MM.1S (cell line): ENCODE results near the gene STX7.

Source experiments
- DNase-seq: peaks from one replicate; pipeline ENCODE4 v3.0.0-alpha.2; 2015
- H2AFZ ChIP-seq: fragments of 300-600 bp; sonication (generic); 2 replicates; pipeline ENCODE4 v1.6.0; 2016; ENCODE audit warnings: antibody characterized with exemption, low read length
- H3F3A ChIP-seq: fragments of 300-600 bp; sonication (generic); 2 replicates; pipeline ENCODE4 v1.6.1; 2016; ENCODE audit warnings: mild to moderate bottlenecking, antibody characterized with exemption, low read length, moderate library complexity, mixed read lengths; ENCODE audit not compliant: insufficient read depth
- H3K27ac ChIP-seq: fragments of 300-600 bp; sonication (generic); 2 replicates; pipeline ENCODE4 v1.5.1; 2016; ENCODE audit warnings: mild to moderate bottlenecking, low read length
- H3K27me3 ChIP-seq: fragments of 300-600 bp; sonication (generic); replicated peaks from 2 replicates; pipeline ENCODE4 v1.6.0; 2016; ENCODE audit warnings: low read length; ENCODE audit not compliant: insufficient read depth
- H3K36me3 ChIP-seq: fragments of 300-600 bp; sonication (generic); replicated peaks from 2 replicates; pipeline ENCODE4 v1.6.1; 2016; ENCODE audit warnings: mild to moderate bottlenecking, low read length, mixed read lengths; ENCODE audit not compliant: insufficient read depth
- H3K4me1 ChIP-seq: fragments of 300-600 bp; sonication (generic); 2 replicates; pipeline ENCODE4 v1.6.1; 2016; ENCODE audit warnings: low read length, mixed read lengths
- H3K4me2 ChIP-seq: fragments of 300-600 bp; sonication (generic); 2 replicates; pipeline ENCODE4 v1.6.0; 2016; ENCODE audit warnings: low read depth, low read length
- H3K4me3 ChIP-seq: fragments of 300-600 bp; sonication (generic); 2 replicates; pipeline ENCODE4 v1.5.1; 2016; ENCODE audit warnings: low read length, mixed read lengths
- H3K79me2 ChIP-seq: fragments of 300-600 bp; sonication (generic); 2 replicates; pipeline ENCODE4 v1.6.1; 2016; ENCODE audit warnings: mixed run types, low read length, mixed read lengths
- H3K9ac ChIP-seq: fragments of 300-600 bp; sonication (generic); 2 replicates; pipeline ENCODE4 v1.6.1; 2016; ENCODE audit warnings: low read length, mixed read lengths
- H3K9me2 ChIP-seq: fragments of 300-600 bp; sonication (generic); replicated peaks from 2 replicates; pipeline ENCODE4 v1.6.1; 2016; ENCODE audit warnings: mild to moderate bottlenecking, low read length, mixed read lengths; ENCODE audit not compliant: insufficient read depth
- H3K9me3 ChIP-seq: fragments of 300-600 bp; sonication (generic); replicated peaks from 2 replicates; pipeline ENCODE4 v1.6.1; 2016; ENCODE audit warnings: mild to moderate bottlenecking, low read length, mixed read lengths; ENCODE audit not compliant: insufficient read depth
- H4K20me1 ChIP-seq: fragments of 300-600 bp; sonication (generic); 2 replicates; pipeline ENCODE4 v1.6.1; 2016; ENCODE audit warnings: mild to moderate bottlenecking, low read length, moderate library complexity, mixed read lengths; ENCODE audit not compliant: insufficient read depth
- CTCF ChIP-seq: fragments of 300-600 bp; sonication (generic); IDR thresholded peaks from 2 replicates; pipeline ENCODE4 v1.5.1; 2016; ENCODE audit warnings: antibody characterized with exemption, low read length, mixed read lengths
- EZH2 ChIP-seq: fragments of 300-600 bp; sonication (generic); optimal IDR thresholded peaks from 2 replicates; pipeline ENCODE3; 2017; ENCODE audit warnings: low read depth, mild to moderate bottlenecking, antibody characterized with exemption, low read length, mixed read lengths
- EZH2phosphoT487 ChIP-seq: fragments of 300-600 bp; sonication (generic); IDR thresholded peaks from 2 replicates; pipeline ENCODE4 v1.6.1; 2018; ENCODE audit warnings: antibody characterized with exemption, low read length

The STX7 gene

GRCh38 chr6:132461958-132462357 lies 51.0 kb downstream of the STX7 start:
- Histone ChIP-seq H3K9ac (no peak overlapping the region), H3F3A (peaks cover 11% of the 10 kb centered on the region; the same call in 1 of the 2 replicates), H3K36me3 (peaks cover 11% of the 10 kb centered on the region; the same call in 1 of the 2 replicates), H3K9me3 (no peaks in the 10 kb centered on the region), H2AFZ (no peak overlapping the region), H3K4me1 (peaks cover 34% of the 10 kb centered on the region), H3K9me2 (no peaks in the 10 kb centered on the region), H3K4me3 (no peak overlapping the region), H3K79me2 (no peaks in the 10 kb centered on the region), H3K27ac (no peak overlapping the region), H4K20me1 (no peaks in the 10 kb centered on the region), H3K4me2 (no peak overlapping the region), H3K27me3 (no peaks in the 10 kb centered on the region)
- no peak for DNase-seq
- TF ChIP-seq CTCF (no peak), EZH2phosphoT487 (no peak), EZH2 (no peak)

- H3K9me2 ChIP-seq: no peaks in the 10 kb centered on the region
Observed at GRCh38 chr6:132459605-132459952, 53.3 kb downstream of the STX7 start.

GRCh38 chr6:132458887-132459604 lies 53.9 kb downstream of the STX7 start:
- TF ChIP-seq EZH2 (no peak), CTCF (no peak), EZH2phosphoT487 (no peak)
- H3K36me3 ChIP-seq: peaks cover 10% of the 10 kb centered on the region; the same call in 1 of the 2 replicates
- no peaks in the 10 kb centered on the region for H4K20me1 ChIP-seq
- no peak overlapping the region for H3K9ac ChIP-seq
- peaks cover 19% of the 10 kb centered on the region; the same call in 1 of the 2 replicates for H3F3A ChIP-seq
- peaks cover 18% of the 10 kb centered on the region for H3K4me1 ChIP-seq
- H3K9me2 ChIP-seq: no peaks in the 10 kb centered on the region
- no peak overlapping the region for H3K4me3 ChIP-seq
- no peak overlapping the region for H3K4me2 ChIP-seq
- no peaks in the 10 kb centered on the region for H3K79me2 ChIP-seq
- no peak overlapping the region for H2AFZ ChIP-seq
- DNase-seq: no peak
- no peaks in the 10 kb centered on the region for H3K9me3 ChIP-seq
- H3K27me3 ChIP-seq: no peaks in the 10 kb centered on the region
- no peak overlapping the region for H3K27ac ChIP-seq

More at GRCh38 chr6:132459605-132459952, 53.3 kb downstream of the STX7 start:
- no peak overlapping the region for H3K4me3 ChIP-seq
- H4K20me1 ChIP-seq: no peaks in the 10 kb centered on the region
- peaks cover 19% of the 10 kb centered on the region; the same call in 1 of the 2 replicates for H3F3A ChIP-seq
- no peaks in the 10 kb centered on the region for H3K79me2 ChIP-seq
- H3K36me3 ChIP-seq: peaks cover 11% of the 10 kb centered on the region; the same call in 1 of the 2 replicates
- H3K4me2 ChIP-seq: no peak overlapping the region
- H3K4me1 ChIP-seq: peaks cover 18% of the 10 kb centered on the region
- H3K27ac ChIP-seq: no peak overlapping the region
- TF ChIP-seq EZH2phosphoT487 (no peak), EZH2 (no peak), CTCF (no peak)
- H3K9me3 ChIP-seq: no peaks in the 10 kb centered on the region
- no peaks in the 10 kb centered on the region for H3K27me3 ChIP-seq
- no peak overlapping the region for H2AFZ ChIP-seq
- no peak overlapping the region for H3K9ac ChIP-seq
- DNase-seq: no peak
